ENCODE data around the gene PLAAT3.
"Not testable (repeated sequence)": the region's sequence is repeated elsewhere in the genome, so short reads cannot be mapped to it uniquely, and the experiment has no call there.

DNA sequence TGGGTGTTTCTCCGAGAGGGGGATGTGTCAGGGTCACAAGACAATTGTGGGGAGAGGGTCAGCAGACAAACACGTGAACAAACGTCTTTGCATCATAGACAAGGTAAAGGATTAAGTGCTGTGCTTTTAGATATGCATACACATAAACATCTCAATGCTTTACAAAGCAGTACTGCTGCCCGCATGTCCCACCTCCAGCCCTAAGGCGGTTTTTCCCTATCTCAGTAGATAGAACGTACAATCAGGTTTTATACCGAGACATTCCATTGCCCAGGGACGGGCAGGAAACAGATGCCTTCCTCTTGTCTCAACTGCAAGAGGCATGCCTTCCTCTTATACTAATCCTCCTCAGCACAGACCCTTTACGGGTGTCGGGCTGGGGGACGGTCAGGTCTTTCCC, 86.1 kb downstream of the PLAAT3 start:
- TF ChIP-seq POLR2A (IDR thresholded peaks at IDR 0.05; ENCODE audit: low read length); GATA1 (IDR thresholded peaks at IDR 0.05; ENCODE audit: low read depth, low read length): not testable (repeated sequence)

Measured in erythroblast (primary cell).